ENCODE data around the gene ZNF385A.

The ZNF385A gene

GRCh38 chr12:54341378-54342300, 42.9 kb downstream of the ZNF385A start:
- H3K4me3 ChIP-seq (ENCODE audit: low read length): no peak overlapping the region
- peaks cover 38% of the 10 kb centered on the region for H3K36me3 ChIP-seq (ENCODE audit: control insufficient read depth, low read length)
- no peaks in the 10 kb centered on the region for H3K9me3 ChIP-seq (ENCODE audit: control insufficient read depth, insufficient read depth, low read length)
- no peaks in the 10 kb centered on the region for H4K20me1 ChIP-seq (ENCODE audit: control insufficient read depth, insufficient read depth, low read depth, low read length)
- no peak for TF ChIP-seq CTCF (IDR thresholded peaks at IDR 0.05; ENCODE audit: low read depth, low read length, poor library complexity, severe bottlenecking)
- no peak for TF ChIP-seq EZH2phosphoT487 (IDR thresholded peaks at IDR 0.05; ENCODE audit: borderline replicate concordance, low read length)
- H3K9me2 ChIP-seq (replicated peaks; ENCODE audit: control insufficient read depth, low read length): no peaks in the 10 kb centered on the region
- H3K27ac ChIP-seq (ENCODE audit: low read depth, low read length): no peak overlapping the region
- no peaks in the 10 kb centered on the region for H3F3A ChIP-seq (ENCODE audit: control insufficient read depth, insufficient read depth)
- peaks cover 2% of the 10 kb centered on the region; the same call in 1 of the 2 replicates for H3K79me2 ChIP-seq (ENCODE audit: control insufficient read depth, low read length)
- no peaks in the 10 kb centered on the region for H3K27me3 ChIP-seq (ENCODE audit: control insufficient read depth, low read length)
- H3K4me1 ChIP-seq (ENCODE audit: control insufficient read depth, low read length): peaks cover 7% of the 10 kb centered on the region
- no peak overlapping the region for H3K4me2 ChIP-seq (ENCODE audit: low read length)

GRCh38 chr12:54340846-54341245, 43.7 kb downstream of the ZNF385A start:
- Histone ChIP-seq H3F3A (ENCODE audit: control insufficient read depth, insufficient read depth) (no peaks in the 10 kb centered on the region), H3K79me2 (ENCODE audit: control insufficient read depth, low read length) (peaks cover 2% of the 10 kb centered on the region; the same call in 1 of the 2 replicates), H3K27ac (ENCODE audit: low read depth, low read length) (no peak overlapping the region), H3K4me2 (ENCODE audit: low read length) (no peak overlapping the region), H4K20me1 (ENCODE audit: control insufficient read depth, insufficient read depth, low read depth, low read length) (no peaks in the 10 kb centered on the region), H3K9me3 (ENCODE audit: control insufficient read depth, insufficient read depth, low read length) (no peaks in the 10 kb centered on the region), H3K9me2 (replicated peaks; ENCODE audit: control insufficient read depth, low read length) (no peaks in the 10 kb centered on the region), H3K4me3 (ENCODE audit: low read length) (no peak overlapping the region), H3K4me1 (ENCODE audit: control insufficient read depth, low read length) (peaks cover 13% of the 10 kb centered on the region), H3K27me3 (ENCODE audit: control insufficient read depth, low read length) (no peaks in the 10 kb centered on the region), H3K36me3 (ENCODE audit: control insufficient read depth, low read length) (peaks cover 38% of the 10 kb centered on the region)
- TF ChIP-seq CTCF (IDR thresholded peaks at IDR 0.05; ENCODE audit: low read depth, low read length, poor library complexity, severe bottlenecking): no peak
- TF ChIP-seq EZH2phosphoT487 (IDR thresholded peaks at IDR 0.05; ENCODE audit: borderline replicate concordance, low read length): no peak

GRCh38 chr12:54338698-54339296, 45.7 kb downstream of the ZNF385A start:
- peaks cover 16% of the 10 kb centered on the region for H3K4me1 ChIP-seq (ENCODE audit: control insufficient read depth, low read length)
- no peak overlapping the region for H3K27ac ChIP-seq (ENCODE audit: low read depth, low read length)
- H3K27me3 ChIP-seq (ENCODE audit: control insufficient read depth, low read length): no peaks in the 10 kb centered on the region
- no peaks in the 10 kb centered on the region for H3F3A ChIP-seq (ENCODE audit: control insufficient read depth, insufficient read depth)
- no peak overlapping the region for H3K4me2 ChIP-seq (ENCODE audit: low read length)
- TF ChIP-seq CTCF (IDR thresholded peaks at IDR 0.05; ENCODE audit: low read depth, low read length, poor library complexity, severe bottlenecking) (no peak), EZH2phosphoT487 (IDR thresholded peaks at IDR 0.05; ENCODE audit: borderline replicate concordance, low read length) (no peak)
- H3K79me2 ChIP-seq (ENCODE audit: control insufficient read depth, low read length): peaks cover 2% of the 10 kb centered on the region; the same call in 1 of the 2 replicates
- H3K4me3 ChIP-seq (ENCODE audit: low read length): no peak overlapping the region
- H4K20me1 ChIP-seq (ENCODE audit: control insufficient read depth, insufficient read depth, low read depth, low read length): no peaks in the 10 kb centered on the region
- no peaks in the 10 kb centered on the region for H3K9me2 ChIP-seq (replicated peaks; ENCODE audit: control insufficient read depth, low read length)
- no peaks in the 10 kb centered on the region for H3K9me3 ChIP-seq (ENCODE audit: control insufficient read depth, insufficient read depth, low read length)
- peaks cover 29% of the 10 kb centered on the region for H3K36me3 ChIP-seq (ENCODE audit: control insufficient read depth, low read length)

Measured in DOHH2 (cell line).